Breast epithelium (tissue), 3 donors: ENCODE results near the gene PTPN22.

Source experiments
- CTCF ChIP-seq, 3 donors: fragments of 450-650 bp; IDR thresholded peaks; one replicate each; pipeline ENCODE4 v1.5.1; 2016 to 2017; ENCODE audit warnings: antibody characterized with exemption in 3 of 3, mild to moderate bottlenecking in 3 of 3, moderate library complexity in 3 of 3
- POLR2A ChIP-seq: fragments of 450-650 bp; IDR thresholded peaks from one replicate; pipeline ENCODE4 v1.6.1; 2016; ENCODE audit warnings: antibody characterized with exemption, mild to moderate bottlenecking, moderate library complexity
- POLR2AphosphoS5 ChIP-seq, 3 donors: sonication (generic); formaldehyde crosslinking; IDR thresholded peaks; one replicate each; pipeline ENCODE4 v1.6.1; 2017; ENCODE audit warnings: antibody characterized with exemption in 3 of 3

GRCh38 chr1:113868387-113869083, 3.0 kb downstream of the PTPN22 start:
- TF ChIP-seq POLR2A = no peak
- TF ChIP-seq CTCF (IDR thresholded peaks at IDR 0.05) = no peak
- TF ChIP-seq POLR2AphosphoS5 (IDR thresholded peaks at IDR 0.05) = no peak
